ENCODE results near the gene ARHGAP31.

DNA sequence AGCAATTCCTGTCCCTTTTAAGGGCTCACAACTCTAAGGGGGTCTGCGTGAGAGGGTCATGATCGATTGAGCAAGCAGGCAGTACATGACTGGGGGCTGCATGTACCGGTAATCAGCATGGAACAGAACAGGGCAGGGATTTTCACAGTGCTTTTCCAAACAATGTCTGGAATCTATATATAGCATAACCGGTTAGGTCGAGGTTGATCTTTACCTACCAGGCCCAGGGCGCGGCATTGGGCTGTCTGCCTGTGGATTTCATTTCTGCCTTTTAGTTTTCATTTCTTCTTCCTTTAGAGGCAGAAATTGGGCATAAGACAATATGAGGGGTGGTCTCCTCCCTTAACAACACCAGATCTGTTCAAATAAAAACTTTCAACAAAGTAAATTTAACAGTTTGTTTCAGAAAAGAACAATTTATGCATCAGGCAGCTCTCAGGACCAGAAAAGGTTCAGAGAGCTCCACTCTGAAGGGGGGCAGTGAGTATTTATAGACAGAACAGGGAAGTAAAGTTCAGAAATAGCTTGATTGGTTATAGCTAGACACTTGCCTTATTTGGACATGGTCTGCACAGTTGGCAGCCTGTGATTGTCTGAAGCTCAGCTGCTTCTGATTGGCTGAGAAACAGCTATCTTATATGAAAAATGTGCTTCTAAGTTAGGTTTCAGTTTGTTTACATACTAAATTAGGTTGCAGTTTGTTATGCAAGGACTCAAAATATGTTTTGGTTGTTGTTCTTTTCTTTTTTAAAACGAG lies 36.4 kb upstream of the ARHGAP31 start:
- TF ChIP-seq POLR2AphosphoS5 (IDR thresholded peaks at IDR 0.05; ENCODE audit: low read depth, low read length) (no peak), TAF1 (IDR thresholded peaks at IDR 0.05; ENCODE audit: low read depth, low read length) (no peak), POLR2A (IDR thresholded peaks at IDR 0.05; ENCODE audit: low read depth, low read length) (no peak)

Data from GM12891 (cell line).